GM18909 (cell line): Measurements from ENCODE around the gene TAGLN.
"Not testable (repeated sequence)": the region's sequence is repeated elsewhere in the genome, so short reads cannot be mapped to it uniquely, and the experiment has no call there.

ENCODE experiments used
- ATAC-seq: cut with Tn5 transposase; IDR thresholded peaks from one replicate; pipeline ENCODE4 v1.9.1; 2021; ENCODE audit warnings: mild to moderate bottlenecking; ENCODE audit not compliant: unreplicated experiment, poor library complexity

The TAGLN gene

DNA sequence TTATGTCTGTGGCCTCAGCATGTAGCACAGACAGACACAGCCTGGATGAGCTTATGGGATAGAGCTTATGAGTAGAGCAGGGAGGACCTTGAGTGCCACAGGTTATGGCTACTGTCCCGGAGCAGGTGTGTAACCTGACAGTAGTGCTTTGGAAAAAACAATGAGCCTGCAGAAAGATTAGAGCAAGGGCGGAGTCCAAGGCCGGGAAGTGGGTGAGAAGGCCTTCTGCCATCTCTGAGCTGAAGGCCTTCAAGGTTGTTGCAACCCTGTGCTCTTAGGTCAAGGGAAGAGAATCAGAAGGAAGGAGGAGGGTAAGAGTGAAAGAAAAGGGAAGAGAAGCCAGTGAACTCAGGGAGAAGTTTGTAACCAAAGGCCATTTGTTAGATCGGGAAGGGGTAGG lies 3.9 kb upstream of the TAGLN start:
- no peak for ATAC-seq

DNA sequence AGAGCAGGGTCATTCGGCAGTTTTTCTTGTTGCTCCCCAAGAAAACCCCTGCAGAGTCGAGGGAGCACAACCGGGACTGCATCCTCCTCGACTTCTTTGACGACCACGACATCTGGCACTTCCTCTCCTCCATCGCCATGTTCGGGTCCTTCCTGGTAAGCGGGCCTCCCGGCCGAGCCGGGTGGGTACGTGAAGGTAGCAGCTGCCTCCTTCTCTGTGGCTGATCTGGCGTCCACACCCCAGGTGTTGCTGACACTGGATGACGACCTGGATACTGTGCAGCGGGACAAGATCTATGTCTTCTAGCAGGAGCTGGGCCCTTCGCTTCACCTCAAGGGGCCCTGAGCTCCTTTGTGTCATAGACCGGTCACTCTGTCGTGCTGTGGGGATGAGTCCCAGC lies 3.4 kb upstream of the TAGLN start:
- no peak for ATAC-seq

DNA sequence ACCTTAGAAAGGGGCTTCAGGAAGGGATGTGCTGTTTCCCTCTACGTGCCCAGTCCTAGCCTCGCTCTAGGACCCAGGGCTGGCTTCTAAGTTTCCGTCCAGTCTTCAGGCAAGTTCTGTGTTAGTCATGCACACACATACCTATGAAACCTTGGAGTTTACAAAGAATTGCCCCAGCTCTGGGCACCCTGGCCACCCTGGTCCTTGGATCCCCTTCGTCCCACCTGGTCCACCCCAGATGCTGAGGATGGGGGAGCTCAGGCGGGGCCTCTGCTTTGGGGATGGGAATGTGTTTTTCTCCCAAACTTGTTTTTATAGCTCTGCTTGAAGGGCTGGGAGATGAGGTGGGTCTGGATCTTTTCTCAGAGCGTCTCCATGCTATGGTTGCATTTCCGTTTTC lies 2.2 kb upstream of the TAGLN start:
- no peak for ATAC-seq

DNA sequence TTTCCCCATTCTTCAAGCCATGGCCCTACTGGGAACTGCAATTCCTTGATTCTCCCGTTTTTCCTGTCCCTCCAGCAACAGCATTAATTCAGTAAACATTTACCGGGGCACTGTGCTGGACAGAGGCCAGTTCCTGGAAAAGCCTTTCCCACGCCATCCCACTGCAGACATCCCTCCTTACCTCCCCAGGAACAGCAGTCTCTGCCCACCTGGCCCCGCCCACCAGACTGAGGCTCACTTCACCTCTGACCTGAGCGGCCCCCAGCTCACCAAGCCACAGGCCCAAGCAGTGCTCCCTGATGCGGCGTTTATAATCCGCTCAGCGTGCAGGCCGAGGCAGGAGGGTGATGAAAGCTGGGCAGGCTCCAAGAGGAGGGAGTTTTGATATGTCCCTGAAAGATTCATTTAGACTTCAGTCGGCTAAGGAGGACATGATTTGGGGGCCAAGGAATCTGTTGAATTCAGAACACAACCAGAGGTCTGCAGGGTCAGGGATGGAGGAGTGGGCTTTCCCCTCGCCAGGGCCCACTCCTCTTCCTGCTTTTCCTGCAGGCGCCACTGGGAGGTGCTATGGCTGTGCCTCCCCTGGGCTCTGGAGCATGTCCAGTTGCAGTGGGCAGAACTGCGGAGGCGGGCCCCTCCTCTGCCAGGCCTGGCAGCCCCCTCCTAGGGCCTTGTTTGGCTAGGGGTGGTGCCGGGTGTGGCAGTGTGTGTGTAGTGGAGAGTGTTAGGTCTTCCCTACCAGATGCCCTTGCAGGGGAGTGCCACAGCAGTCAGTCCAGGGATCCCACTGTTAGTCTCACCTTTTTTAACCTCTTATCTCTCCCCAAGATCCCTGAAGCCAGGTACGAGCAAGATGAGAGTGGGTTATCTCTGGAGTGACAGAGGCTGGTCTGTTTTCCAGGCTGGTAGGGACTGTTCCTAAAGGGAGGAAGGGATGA lies 1.4 kb upstream of the TAGLN start:
- no peak for ATAC-seq

DNA sequence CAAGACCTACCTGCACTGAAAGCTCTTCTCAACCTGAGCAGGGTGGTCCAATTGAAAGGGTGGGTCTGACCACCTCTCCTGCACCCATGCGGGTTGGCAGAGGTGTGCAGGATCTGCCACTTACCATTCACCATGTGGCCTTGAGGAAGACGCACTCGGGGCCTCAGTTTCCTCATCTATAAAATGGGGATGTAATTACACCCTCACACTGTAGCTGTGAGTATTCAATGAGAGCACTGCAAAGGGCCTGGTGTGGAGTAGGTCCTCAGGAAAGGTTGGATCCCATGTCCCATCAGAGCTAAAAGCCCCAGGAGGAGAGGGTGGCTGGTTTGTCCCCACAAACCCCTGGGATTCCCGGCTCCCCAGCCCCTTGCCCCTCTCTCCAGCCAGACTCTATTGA lies 557 bp upstream of the TAGLN start:
- ATAC-seq = no peak

DNA sequence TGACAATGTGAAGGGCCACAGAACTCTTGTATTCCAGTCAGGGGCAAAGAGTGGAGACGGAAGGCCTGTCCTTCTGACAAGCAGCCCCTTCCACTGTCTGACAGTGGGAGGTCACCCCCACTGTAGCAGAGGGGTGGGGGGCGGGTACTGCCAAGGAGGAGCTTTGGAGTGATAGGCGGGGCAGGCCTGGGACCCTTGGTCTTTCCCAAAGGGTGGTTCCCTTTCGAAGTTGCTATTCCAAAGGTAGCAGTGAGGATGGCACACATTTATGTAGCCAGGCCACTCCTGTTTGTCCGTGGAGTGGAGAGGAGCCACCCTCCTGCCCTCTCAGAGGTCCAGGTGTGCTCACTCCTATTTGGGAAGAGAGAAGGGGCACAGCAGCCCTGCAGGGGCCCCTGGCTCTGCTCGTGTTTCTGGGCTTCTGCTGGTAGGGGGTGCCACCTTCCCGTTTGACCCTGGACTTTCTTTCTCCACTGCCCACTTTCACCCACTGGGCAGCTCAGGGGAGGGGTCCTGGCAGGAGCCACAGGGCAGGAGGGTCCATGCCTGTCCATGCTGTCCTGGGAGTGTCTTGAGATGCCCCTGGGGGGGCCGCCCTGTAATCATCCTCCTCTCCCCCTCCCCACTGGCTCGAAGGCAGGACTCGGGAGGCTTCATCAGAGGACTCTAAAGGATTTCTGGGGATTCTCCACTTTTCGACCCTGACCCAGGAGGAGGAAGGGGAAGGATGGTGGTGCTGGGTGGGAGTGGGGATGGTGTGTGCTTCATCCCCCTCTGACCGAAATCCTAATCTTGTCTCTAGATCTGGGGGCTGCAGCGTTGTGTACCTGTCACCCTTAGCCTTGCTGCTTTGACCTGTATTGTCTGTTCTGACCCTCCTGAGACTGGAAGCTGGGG lies 994 bp downstream of the TAGLN start:
- ATAC-seq = no peak

DNA sequence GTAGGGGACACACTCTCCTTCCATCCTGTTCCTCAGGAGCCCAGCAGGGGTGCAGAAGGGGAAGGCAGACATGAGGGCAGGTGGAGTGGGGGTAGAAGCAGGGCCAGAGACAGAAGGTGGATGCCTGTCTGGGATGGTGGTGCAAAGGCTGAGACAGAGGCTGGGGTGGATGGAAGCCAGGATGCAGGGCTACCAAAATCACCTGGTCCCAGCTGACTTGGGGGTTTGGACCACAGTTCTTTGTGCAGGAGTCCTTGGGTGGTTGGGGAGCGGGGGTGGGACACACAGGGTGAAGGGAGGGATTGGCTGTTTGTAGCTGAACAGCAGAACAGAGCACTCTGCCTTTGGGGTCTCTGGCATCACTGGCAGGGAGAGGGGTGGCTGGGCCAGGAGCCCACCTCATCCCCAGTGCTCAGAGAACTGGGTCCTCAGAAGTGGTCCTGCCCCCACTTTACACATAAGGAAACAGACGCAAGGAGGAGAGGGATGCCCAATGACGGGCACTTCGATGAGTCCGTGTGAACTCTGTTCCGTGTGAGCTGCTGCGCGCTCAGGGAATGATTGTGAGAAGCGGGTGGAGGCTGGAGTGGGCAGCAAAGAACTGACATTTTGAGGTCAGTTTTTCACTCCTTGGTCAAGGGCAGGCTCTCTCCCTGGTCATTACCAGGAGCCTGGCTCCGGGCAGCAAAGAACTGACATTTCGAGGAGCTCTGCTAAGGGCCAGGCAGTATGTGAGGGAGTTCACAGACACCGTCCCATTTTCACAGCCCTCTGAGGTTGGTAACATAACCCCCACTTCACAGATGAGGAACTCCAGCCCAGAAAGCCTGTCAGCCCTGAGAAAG lies 1.9 kb downstream of the TAGLN start:
- ATAC-seq = no peak

DNA sequence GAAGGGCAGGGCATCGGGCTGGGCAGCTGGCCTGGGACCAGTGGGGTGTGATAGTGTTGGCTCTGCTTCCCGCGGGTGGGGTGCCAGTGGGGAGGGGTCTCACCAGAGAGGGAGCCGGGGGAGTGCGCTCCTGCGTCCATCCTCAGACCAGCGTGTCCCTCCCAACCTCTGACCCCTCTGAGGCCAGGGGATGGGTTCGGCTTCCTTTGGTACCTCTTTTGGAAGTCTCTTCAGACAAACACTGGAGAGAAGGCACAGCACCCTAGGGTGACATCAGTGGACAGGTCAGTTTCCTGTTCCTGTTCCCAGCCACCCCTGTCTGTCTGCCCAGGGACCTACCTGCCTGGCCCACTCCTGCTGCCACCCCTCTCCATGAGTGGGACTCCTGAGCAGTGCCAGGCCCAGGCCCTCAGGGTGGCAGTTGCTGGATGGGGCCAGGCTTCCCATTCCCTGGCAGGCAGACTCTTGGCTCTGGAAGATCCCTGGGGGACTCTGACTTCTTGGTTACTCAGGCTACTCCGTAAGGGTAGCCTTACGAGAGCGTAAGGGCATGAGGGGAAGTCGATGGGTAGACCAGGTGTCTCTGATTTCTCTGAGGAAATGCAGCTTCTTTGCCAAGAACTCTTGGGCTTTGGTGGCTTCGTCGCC lies 2.6 kb downstream of the TAGLN start:
- no peak for ATAC-seq

DNA sequence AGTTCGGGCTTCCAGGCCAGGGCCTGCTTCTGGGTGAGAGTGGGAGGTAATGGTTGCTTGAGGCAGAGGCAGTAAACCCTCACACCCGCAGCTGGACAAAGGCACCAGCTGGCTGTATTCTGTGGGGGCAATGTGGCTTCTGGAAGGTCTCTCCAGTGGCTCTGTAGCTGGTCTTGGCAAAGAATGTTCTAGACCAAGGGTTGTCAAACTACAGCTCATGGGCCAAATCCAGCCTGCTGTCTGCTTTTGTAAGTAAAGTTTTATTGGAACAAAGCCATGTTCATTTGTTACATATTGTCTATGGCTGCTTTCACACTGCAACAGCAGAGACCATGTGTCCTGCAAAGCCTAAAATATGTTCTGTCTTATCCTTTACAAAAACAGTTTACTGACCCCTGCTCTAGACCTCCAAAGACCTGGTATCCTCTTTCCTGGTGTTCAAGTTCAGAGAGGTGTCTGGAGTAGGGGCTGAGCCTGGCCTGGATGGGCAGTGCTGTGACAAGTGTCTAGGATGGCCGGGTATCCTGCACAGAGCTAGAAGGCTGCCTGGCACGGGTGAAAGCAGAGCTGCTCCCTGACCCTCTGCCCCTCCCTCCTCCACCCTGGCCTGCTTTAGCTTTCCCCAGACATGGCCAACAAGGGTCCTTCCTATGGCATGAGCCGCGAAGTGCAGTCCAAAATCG lies 3.4 kb downstream of the TAGLN start:
- ATAC-seq = no peak

DNA sequence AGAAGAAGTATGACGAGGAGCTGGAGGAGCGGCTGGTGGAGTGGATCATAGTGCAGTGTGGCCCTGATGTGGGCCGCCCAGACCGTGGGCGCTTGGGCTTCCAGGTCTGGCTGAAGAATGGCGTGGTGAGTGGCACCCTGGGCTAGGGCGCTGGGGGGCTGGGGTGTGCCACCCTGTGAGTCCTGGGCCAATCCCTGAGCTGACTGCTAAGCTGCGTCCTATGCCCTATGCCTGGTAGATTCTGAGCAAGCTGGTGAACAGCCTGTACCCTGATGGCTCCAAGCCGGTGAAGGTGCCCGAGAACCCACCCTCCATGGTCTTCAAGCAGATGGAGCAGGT lies 3.9 kb downstream of the TAGLN start:
- ATAC-seq = no peak

DNA sequence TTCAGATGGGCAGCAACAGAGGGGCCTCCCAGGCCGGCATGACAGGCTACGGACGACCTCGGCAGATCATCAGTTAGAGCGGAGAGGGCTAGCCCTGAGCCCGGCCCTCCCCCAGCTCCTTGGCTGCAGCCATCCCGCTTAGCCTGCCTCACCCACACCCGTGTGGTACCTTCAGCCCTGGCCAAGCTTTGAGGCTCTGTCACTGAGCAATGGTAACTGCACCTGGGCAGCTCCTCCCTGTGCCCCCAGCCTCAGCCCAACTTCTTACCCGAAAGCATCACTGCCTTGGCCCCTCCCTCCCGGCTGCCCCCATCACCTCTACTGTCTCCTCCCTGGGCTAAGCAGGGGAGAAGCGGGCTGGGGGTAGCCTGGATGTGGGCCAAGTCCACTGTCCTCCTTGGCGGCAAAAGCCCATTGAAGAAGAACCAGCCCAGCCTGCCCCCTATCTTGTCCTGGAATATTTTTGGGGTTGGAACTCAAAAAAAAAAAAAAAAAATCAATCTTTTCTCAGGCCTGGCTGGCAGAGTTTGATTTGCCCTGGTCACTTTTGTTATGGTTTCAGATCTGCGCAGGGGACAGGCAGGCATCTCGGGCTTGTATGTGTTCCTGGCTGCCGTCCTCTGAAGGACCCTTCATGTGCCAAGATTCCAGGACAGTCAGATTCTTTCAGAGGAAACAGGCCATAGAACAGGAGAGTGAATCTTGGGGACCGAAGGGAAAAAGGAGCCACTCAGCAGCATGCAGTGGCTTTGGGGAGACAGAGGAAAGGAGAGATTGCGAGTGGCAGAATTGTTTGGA lies 5.3 kb downstream of the TAGLN start:
- ATAC-seq = no peak

DNA sequence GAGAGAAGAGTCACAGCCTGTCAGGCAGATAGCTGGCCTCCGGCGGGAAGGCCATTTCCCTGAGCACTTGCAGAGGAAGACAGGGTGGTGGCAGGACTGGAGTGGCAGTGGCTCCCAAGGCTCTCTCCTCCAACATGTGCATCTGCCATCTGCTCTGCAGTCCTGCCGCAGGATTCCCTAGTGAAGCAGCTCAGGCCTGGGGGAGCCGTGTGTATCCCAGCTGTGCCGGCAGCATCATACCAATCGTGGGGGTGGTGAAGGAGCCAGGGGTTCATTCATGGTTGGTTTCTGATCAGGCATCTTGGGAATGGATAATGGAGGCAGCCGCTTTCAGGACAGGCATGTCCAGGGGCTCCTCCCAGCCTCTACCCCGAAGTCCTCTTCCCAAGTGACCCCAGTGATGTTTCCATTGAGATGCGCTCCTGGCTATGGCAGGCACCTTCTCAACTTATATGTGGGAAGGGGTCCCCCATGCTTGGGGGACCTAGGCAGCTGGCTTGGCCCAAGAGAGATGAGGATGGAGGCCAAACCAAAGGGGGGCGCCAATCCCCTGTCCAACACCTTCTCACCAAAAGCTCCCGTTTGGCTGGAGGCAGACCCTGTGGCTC lies 6.1 kb downstream of the TAGLN start:
- ATAC-seq = no peak

DNA sequence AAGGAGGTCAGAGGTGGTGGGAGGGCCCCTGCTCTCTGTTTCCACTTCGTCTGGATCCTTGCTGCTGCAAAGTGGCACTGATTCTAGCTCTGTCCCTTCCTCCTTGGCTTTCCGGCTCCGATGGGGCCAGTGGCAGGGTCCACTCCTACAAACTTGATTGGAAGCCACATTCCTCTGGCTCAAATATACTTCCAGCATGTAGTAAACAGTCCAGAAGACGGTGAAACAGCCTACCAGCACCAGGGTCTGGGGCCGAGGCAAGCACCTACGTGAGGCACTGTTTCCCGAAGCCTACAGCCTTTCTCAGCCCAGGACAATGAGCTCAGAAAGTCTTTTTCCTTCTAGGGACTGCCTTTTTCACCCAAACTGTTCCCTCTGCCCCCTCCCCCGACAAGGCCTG lies 6.9 kb downstream of the TAGLN start:
- ATAC-seq = not testable (repeated sequence)

DNA sequence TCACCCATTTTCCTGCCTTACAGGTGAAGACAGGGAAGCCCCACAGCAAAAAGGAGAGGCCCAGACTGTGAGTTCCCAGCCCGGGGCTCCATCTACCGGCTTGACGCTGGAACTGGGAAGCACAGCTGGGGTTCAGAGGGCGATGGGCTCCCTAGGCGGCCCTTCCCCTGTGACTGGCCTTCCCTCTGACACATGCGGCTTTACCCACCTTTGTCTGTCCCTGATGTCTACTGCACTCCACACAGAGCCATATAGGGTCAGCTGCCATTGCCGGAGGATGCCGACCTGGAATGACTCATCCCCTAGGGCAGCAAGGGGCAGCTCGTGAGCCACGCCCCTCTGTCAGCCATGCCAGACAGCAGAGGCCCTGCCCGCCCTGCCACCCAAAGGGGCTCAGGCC lies 7.7 kb downstream of the TAGLN start:
- not testable (repeated sequence) for ATAC-seq

DNA sequence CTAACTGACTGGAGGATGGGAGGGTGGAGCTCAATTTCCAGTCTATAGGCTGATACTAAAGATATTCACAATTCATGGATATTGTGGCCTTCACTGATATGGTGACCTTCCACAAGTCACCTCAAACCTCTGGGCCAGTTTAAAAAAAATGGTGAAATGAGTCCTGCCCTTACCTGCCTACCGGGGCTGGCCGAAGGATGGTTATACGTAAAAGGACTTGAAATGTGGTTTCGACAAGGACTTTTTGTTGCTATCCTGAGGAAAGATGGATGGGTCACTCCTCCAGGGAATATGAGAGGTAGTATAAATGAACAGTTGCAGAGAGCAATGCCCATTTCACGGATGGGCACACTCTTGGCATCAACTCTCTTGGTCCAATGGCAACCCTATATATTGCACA lies 8.3 kb downstream of the TAGLN start:
- not testable (repeated sequence) for ATAC-seq

DNA sequence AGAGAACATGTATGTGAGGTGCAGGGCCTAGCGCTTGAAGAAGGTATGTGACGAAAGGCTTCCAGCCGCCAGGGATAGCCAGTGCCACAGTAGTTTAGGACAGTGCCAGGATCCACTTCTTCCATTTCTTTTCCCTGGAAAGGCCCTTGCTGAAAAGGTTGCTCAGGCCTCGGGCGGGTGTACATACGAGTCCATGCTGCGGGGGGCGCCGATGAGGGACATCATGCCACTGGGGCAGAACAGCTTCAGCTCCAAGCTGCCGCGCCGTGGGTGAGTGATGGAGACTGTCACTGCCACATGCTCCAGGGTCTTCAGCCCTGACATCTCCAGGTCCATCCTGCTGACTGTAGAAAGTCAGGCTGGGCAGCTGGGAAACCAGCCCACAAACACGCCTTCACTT lies 9.5 kb downstream of the TAGLN start:
- ATAC-seq = not testable (repeated sequence)

DNA sequence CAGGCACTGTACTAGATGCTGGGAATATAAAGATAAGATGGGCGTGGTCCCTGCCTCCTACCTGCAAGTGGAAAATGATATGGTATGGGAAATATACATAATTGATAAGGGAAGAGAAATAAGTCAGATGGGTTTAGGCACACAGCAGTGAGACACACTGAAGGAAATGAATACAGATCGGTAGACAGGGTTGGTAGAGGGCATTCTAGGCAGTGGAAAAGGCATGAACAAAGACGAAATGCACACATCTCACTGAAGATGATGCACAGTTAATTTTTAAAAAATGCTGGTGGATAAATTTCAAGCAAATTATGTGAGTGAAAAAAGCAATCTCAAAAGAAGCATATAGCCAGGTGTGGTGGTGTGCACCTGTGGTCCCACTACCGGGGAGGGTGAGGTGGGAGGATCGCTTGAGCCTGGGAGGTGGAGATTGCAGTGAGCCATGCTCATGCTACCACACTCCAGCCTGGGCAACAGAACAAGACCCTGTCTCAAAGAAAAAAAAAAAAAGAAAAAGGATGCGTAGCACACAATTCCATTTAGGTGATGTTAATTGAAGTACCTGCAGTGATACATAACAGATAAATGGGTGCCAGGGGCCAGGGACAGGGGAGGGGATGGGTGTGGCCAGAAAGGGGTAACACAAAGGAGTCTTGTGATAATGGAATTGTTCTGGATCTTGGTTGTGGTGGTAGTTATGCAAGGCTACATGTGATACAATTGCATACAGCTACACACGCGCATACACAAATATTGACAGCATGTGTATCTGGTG lies 10.4 kb downstream of the TAGLN start:
- not testable (repeated sequence) for ATAC-seq

DNA sequence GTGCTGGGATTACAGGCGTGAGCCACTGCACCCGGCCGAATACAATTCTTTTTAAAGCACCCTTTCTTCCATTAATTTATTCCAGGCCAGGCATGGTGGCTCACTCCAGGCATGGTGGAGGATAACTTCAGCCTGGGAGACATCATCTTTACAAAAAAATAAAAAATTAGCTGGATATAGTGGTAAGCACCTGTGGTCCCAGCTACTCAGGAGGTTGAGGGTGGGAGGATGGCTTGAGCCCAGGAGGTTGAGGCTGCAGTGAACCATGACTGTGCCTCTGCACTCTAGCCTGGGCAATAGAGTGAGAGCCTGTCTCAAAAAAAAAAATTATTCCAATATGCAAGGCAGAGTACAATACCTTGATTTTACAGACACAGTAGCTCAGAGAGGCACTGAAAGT lies 11.4 kb downstream of the TAGLN start:
- no peak for ATAC-seq
